ENCODE measurements around the gene CDKAL1. TPM values are rescaled to one million over a fixed set of nuclear protein-coding genes. Genes with fewer than 3 reads are reported as not detected.

CDKAL1 gene
- total and polyA plus RNA-seq, 2 of the 13 experiments (the other 11 are each of a cell fraction or from before 2014, with no cell fraction given) = 9.5 to 27.7 TPM

DNA sequence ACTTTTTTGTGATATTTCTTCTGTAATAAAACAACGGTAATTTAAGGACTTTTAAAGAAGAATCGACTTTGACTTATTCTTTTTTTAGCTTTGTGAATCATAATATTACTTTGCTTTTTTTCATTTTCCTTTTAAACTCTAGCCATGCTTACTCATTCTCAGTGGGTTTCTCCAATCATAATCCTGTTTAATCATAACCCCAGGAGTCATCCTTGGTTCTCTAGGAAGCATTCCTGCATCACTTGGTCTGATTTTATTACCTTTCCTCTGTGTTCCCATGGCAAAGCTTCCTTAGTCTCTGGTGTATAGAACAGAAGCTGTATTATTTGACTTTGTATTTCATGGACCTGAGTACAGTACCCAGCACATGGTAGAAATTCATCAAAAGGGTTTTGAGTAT is 223.5 kb downstream of the CDKAL1 start:
- 95% methylated on average over 2 of the region's 2 CpGs for WGBS (ENCODE audit: low lambda C conversion rate)
- no TSS peak for BruUV-seq (replicated peaks)
- TF ChIP-seq, protein P1, sequence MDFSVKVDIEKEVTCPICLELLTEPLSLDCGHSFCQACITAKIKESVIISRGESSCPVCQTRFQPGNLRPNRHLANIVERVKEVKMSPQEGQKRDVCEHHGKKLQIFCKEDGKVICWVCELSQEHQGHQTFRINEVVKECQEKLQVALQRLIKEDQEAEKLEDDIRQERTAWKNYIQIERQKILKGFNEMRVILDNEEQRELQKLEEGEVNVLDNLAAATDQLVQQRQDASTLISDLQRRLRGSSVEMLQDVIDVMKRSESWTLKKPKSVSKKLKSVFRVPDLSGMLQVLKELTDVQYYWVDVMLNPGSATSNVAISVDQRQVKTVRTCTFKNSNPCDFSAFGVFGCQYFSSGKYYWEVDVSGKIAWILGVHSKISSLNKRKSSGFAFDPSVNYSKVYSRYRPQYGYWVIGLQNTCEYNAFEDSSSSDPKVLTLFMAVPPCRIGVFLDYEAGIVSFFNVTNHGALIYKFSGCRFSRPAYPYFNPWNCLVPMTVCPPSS (IDR thresholded peaks at IDR 0.05) = no peak
- TF ChIP-seq NCOA2 (CRISPR knock-in tag; IDR thresholded peaks at IDR 0.05) (no peak), KAT7 (CRISPR knock-in tag; IDR thresholded peaks at IDR 0.05; ENCODE audit: borderline replicate concordance) (no peak), ZNF761 (CRISPR knock-in tag; conservative IDR thresholded peaks at IDR 0.05) (no peak), RAD21 (CRISPR knock-in tag; IDR thresholded peaks at IDR 0.05) (no peak), KMT2A (CRISPR knock-in tag; IDR thresholded peaks at IDR 0.05) (no peak), MAFG (CRISPR knock-in tag; IDR thresholded peaks at IDR 0.05) (no peak), ISX (CRISPR knock-in tag; conservative IDR thresholded peaks at IDR 0.05) (no peak), NFKB2 (CRISPR knock-in tag; IDR thresholded peaks at IDR 0.05; ENCODE audit: borderline replicate concordance) (no peak), PHF20 (CRISPR knock-in tag; IDR thresholded peaks at IDR 0.05) (no peak), HOXD1 (CRISPR knock-in tag; IDR thresholded peaks at IDR 0.05) (no peak)
- TF ChIP-seq, protein P2, sequence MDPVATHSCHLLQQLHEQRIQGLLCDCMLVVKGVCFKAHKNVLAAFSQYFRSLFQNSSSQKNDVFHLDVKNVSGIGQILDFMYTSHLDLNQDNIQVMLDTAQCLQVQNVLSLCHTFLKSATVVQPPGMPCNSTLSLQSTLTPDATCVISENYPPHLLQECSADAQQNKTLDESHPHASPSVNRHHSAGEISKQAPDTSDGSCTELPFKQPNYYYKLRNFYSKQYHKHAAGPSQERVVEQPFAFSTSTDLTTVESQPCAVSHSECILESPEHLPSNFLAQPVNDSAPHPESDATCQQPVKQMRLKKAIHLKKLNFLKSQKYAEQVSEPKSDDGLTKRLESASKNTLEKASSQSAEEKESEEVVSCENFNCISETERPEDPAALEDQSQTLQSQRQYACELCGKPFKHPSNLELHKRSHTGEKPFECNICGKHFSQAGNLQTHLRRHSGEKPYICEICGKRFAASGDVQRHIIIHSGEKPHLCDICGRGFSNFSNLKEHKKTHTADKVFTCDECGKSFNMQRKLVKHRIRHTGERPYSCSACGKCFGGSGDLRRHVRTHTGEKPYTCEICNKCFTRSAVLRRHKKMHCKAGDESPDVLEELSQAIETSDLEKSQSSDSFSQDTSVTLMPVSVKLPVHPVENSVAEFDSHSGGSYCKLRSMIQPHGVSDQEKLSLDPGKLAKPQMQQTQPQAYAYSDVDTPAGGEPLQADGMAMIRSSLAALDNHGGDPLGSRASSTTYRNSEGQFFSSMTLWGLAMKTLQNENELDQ (CRISPR knock-in tag; IDR thresholded peaks at IDR 0.05; ENCODE audit: borderline replicate concordance) = no peak
- TF ChIP-seq, protein P3, sequence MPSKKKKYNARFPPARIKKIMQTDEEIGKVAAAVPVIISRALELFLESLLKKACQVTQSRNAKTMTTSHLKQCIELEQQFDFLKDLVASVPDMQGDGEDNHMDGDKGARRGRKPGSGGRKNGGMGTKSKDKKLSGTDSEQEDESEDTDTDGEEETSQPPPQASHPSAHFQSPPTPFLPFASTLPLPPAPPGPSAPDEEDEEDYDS (CRISPR knock-in tag; IDR thresholded peaks at IDR 0.05) = no peak
- TF ChIP-seq, protein P4, sequence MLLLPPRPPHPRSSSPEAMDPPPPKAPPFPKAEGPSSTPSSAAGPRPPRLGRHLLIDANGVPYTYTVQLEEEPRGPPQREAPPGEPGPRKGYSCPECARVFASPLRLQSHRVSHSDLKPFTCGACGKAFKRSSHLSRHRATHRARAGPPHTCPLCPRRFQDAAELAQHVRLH (CRISPR knock-in tag; IDR thresholded peaks at IDR 0.05; ENCODE audit: borderline replicate concordance, low read depth) = no peak
- TF ChIP-seq, protein P5, sequence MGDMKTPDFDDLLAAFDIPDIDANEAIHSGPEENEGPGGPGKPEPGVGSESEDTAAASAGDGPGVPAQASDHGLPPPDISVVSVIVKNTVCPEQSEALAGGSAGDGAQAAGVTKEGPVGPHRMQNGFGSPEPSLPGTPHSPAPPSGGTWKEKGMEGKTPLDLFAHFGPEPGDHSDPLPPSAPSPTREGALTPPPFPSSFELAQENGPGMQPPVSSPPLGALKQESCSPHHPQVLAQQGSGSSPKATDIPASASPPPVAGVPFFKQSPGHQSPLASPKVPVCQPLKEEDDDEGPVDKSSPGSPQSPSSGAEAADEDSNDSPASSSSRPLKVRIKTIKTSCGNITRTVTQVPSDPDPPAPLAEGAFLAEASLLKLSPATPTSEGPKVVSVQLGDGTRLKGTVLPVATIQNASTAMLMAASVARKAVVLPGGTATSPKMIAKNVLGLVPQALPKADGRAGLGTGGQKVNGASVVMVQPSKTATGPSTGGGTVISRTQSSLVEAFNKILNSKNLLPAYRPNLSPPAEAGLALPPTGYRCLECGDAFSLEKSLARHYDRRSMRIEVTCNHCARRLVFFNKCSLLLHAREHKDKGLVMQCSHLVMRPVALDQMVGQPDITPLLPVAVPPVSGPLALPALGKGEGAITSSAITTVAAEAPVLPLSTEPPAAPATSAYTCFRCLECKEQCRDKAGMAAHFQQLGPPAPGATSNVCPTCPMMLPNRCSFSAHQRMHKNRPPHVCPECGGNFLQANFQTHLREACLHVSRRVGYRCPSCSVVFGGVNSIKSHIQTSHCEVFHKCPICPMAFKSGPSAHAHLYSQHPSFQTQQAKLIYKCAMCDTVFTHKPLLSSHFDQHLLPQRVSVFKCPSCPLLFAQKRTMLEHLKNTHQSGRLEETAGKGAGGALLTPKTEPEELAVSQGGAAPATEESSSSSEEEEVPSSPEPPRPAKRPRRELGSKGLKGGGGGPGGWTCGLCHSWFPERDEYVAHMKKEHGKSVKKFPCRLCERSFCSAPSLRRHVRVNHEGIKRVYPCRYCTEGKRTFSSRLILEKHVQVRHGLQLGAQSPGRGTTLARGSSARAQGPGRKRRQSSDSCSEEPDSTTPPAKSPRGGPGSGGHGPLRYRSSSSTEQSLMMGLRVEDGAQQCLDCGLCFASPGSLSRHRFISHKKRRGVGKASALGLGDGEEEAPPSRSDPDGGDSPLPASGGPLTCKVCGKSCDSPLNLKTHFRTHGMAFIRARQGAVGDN (CRISPR knock-in tag; IDR thresholded peaks at IDR 0.05) = no peak
- TF ChIP-seq, protein P6, sequence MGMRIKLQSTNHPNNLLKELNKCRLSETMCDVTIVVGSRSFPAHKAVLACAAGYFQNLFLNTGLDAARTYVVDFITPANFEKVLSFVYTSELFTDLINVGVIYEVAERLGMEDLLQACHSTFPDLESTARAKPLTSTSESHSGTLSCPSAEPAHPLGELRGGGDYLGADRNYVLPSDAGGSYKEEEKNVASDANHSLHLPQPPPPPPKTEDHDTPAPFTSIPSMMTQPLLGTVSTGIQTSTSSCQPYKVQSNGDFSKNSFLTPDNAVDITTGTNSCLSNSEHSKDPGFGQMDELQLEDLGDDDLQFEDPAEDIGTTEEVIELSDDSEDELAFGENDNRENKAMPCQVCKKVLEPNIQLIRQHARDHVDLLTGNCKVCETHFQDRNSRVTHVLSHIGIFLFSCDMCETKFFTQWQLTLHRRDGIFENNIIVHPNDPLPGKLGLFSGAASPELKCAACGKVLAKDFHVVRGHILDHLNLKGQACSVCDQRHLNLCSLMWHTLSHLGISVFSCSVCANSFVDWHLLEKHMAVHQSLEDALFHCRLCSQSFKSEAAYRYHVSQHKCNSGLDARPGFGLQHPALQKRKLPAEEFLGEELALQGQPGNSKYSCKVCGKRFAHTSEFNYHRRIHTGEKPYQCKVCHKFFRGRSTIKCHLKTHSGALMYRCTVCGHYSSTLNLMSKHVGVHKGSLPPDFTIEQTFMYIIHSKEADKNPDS (CRISPR knock-in tag; IDR thresholded peaks at IDR 0.05) = no peak

More for the DNA sequence above, 223.5 kb downstream of the CDKAL1 start:
- Histone ChIP-seq H3K27me3 (ENCODE audit: control insufficient read depth in 1 of 2, insufficient read depth in 2 of 2, low read length in 2 of 2) (no peaks in the 10 kb centered on the region), H3K36me3 (replicated peaks in 1 of 2; ENCODE audit: control insufficient read depth in 1 of 2, insufficient read depth in 2 of 2, low read length in 2 of 2) (no peaks in the 10 kb centered on the region), H3K27ac (ENCODE audit: extremely low read length, insufficient read depth, low read length) (no peak overlapping the region), H3K79me2 (ENCODE audit: insufficient read depth, low read length) (no peaks in the 10 kb centered on the region), H3K4me1 (ENCODE audit: insufficient read depth, low read length) (no peaks in the 10 kb centered on the region), H3K4me2 (ENCODE audit: low read depth, low read length) (no peak overlapping the region), H2AFZ (ENCODE audit: low read length) (no peak overlapping the region), H4K20me1 (ENCODE audit: insufficient read depth, low read length) (no peaks in the 10 kb centered on the region), H3K4me3 (replicated peaks in 1 of 3; ENCODE audit: insufficient read depth in 1 of 3, low read depth in 2 of 3, low read length in 3 of 3) (no peak overlapping the region), H3K9ac (ENCODE audit: insufficient read depth, low read depth, low read length) (no peak overlapping the region), H3K9me3 (ENCODE audit: low read length) (no peaks in the 10 kb centered on the region)
- intact Hi-C loops (cut with micrococcal nuclease; ENCODE audit: unreplicated experiment) = no loop called here
- in situ Hi-C loops (cut with HindIII; ENCODE audit: extremely low pct_ligation_motif_present, low pct_unique_long_range_greater_than_20kb) = no loop called here
- ATAC-seq (no peak), DNase-seq (ENCODE audit: low spot score) (no peak), FAIRE-seq (no peak)
- CTCF ChIA-PET (ENCODE audit: low intra/inter-chr PET ratio, low total read pairs) = no interaction called here
- POLR2A ChIA-PET = no interaction called here
